Type B pancreatic cell (in vitro differentiated cells): ENCODE data around the gene HSPA9. TPM values are rescaled to one million over a fixed set of nuclear protein-coding genes. Genes with fewer than 3 reads are reported as not detected.

Experiments
- DNase-seq: peaks from one replicate; pipeline ENCODE4 v3.0.0; 2021; ENCODE audit warnings: mixed read lengths; ENCODE audit not compliant: unreplicated experiment; ENCODE audit errors: extremely low spot score
- H3K27ac Mint-ChIP-seq: 2 replicates; pipeline ENCODE4 v1.8.0; 2021; ENCODE audit warnings: mild to moderate bottlenecking, mixed read lengths
- H3K27me3 Mint-ChIP-seq: 2 replicates; pipeline ENCODE4 v1.8.0; 2021; ENCODE audit warnings: mixed read lengths
- H3K36me3 Mint-ChIP-seq: 2 replicates; pipeline ENCODE4 v1.8.0; 2021; ENCODE audit warnings: mixed read lengths
- H3K4me1 Mint-ChIP-seq: one replicate; pipeline ENCODE4 v1.8.0; 2021; ENCODE audit warnings: mixed read lengths; ENCODE audit not compliant: unreplicated experiment
- H3K4me3 Mint-ChIP-seq: 2 replicates; pipeline ENCODE4 v1.8.0; 2021; ENCODE audit warnings: mild to moderate bottlenecking, mixed read lengths
- H3K9me3 Mint-ChIP-seq: 2 replicates; pipeline ENCODE4 v1.8.0; 2021; ENCODE audit warnings: mixed read lengths
- total RNA-seq: library from RNA; stranded (reverse); gene quantifications from 2 replicates; pipeline ENCODE4 v1.2.1, GENCODE V29; 2021; ENCODE audit warnings: low replicate concordance
- TF ChIP-seq, protein P1 (sequence below): fragments of 200-600 bp; sonication (generic); conservative IDR thresholded peaks from 2 replicates; pipeline ENCODE4 v1.5.0; 2021; ENCODE audit warnings: antibody characterized with exemption, mild to moderate bottlenecking

Gene HSPA9
- total RNA-seq, 1 donor from 2014 or later = 238 TPM

DNA sequence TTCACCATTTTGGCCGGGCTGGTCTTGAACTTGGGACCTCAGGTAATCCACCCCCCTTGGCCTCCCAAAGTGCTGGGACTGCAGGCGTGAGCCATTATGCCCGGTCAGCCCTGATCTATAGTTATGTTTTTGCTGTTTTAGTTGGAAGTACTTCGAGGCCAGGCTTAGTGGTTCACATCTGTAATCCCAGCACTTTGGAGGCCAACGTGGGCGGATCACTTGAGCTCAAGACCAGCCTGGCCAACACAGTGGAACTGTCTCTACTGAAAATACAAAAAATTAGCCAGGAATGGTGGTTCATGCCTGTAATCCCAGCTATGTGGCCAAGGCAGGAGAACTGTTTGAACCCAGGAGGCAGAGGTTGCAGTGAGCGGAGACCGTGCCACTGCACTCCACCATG is 2.0 kb downstream of the HSPA9 start:
- Mint-ChIP-seq H3K9me3 (peaks cover 5% of the 10 kb centered on the region), H3K36me3 (peaks cover 46% of the 10 kb centered on the region), H3K27me3 (no peaks in the 10 kb centered on the region), H3K4me1 (peaks cover 22% of the 10 kb centered on the region), H3K27ac (peak overlapping the region; percentile 100), H3K4me3 (peak overlapping the region; percentile 78)
- TF ChIP-seq, protein P1, sequence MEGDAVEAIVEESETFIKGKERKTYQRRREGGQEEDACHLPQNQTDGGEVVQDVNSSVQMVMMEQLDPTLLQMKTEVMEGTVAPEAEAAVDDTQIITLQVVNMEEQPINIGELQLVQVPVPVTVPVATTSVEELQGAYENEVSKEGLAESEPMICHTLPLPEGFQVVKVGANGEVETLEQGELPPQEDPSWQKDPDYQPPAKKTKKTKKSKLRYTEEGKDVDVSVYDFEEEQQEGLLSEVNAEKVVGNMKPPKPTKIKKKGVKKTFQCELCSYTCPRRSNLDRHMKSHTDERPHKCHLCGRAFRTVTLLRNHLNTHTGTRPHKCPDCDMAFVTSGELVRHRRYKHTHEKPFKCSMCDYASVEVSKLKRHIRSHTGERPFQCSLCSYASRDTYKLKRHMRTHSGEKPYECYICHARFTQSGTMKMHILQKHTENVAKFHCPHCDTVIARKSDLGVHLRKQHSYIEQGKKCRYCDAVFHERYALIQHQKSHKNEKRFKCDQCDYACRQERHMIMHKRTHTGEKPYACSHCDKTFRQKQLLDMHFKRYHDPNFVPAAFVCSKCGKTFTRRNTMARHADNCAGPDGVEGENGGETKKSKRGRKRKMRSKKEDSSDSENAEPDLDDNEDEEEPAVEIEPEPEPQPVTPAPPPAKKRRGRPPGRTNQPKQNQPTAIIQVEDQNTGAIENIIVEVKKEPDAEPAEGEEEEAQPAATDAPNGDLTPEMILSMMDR = no peak
- DNase-seq = no peak

DNA sequence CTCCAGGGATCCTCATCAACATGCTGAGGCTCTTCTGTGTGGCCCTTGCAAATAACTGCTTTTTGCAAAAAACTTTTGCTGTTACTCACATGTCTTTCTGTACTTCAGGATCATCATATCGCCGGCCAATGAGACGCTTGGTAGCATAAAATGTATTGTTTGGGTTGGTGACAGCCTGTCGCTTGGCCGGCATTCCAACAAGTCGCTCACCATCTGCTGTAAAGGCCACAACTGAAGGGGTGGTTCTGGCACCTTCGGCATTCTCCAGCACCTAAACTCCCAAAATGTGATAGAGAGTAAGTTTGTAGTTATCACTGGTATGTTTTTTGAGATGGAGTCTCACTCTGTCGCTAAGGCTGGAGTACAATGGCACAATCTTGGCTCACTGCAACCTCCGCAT is 4.3 kb downstream of the HSPA9 start:
- no peak overlapping the region for H3K27ac Mint-ChIP-seq
- peaks cover 3% of the 10 kb centered on the region for H3K9me3 Mint-ChIP-seq
- H3K4me3 Mint-ChIP-seq = no peak overlapping the region
- H3K4me1 Mint-ChIP-seq = peaks cover 23% of the 10 kb centered on the region
- H3K36me3 Mint-ChIP-seq = peaks cover 59% of the 10 kb centered on the region
- no peaks in the 10 kb centered on the region for H3K27me3 Mint-ChIP-seq
- no peak for DNase-seq
- TF ChIP-seq, protein P1 = no peak

DNA sequence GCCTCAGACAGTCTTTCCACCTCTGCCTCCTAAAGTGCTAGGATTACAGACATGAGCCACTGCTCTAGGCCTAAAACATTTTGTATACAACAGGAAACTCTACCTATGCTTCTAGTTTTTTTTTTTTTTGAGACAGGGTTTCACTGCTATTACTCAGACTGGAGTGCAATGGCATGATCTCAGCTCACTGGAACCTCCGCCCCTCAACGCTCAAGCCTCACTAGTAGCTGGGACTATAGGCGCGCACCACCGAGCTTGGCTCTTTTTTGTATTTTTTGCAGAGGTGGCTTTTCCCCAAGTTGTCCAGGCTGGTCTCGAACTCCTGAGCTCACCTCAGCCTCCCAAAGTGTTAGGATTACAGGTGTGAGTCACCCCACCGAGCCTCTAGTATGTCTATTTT is 5.4 kb downstream of the HSPA9 start:
- Mint-ChIP-seq H3K4me1 (peaks cover 19% of the 10 kb centered on the region), H3K9me3 (no peaks in the 10 kb centered on the region), H3K27ac (peak overlapping the region; percentile 51), H3K27me3 (no peaks in the 10 kb centered on the region), H3K36me3 (peaks cover 63% of the 10 kb centered on the region), H3K4me3 (no peak overlapping the region)
- TF ChIP-seq, protein P1 = no peak
- DNase-seq = no peak

DNA sequence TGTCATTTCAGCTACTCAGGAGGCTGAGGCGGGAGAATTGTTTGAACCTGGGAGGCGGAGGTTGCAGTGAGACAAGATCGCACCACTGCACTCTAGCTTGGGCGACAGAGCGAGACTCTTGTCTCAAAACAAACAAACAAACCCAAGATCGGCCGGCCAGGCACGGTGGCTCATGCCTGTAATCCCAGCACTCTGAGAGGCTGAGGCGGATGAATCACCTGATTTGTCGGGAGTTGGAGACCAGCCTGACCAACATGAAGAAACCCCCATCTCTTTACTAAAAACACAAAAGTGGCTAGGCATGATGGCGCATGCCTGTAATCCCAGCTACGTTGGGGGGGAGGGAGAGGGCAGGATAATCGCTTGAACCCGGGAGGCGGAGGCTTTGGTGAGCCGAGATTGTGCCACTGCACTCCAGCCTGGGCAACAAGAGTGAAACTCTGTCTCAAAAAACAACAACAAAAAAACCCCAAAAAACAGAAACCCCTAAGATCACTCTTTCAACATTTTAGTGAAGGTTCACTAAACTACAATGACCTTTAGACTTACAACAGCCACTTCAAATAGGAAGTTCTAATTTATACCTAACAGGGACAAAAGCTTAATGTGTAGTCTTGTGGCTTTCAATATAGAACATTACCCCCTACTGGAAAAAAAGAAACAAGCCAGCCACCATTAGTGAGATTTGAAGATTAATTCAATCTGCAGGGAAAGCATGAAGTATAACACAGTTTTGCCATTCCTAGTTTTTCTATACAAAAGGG is 7.0 kb downstream of the HSPA9 start:
- no peak overlapping the region for H3K4me3 Mint-ChIP-seq
- peaks cover 60% of the 10 kb centered on the region for H3K36me3 Mint-ChIP-seq
- H3K9me3 Mint-ChIP-seq = no peaks in the 10 kb centered on the region
- no peaks in the 10 kb centered on the region for H3K27me3 Mint-ChIP-seq
- peak overlapping the region; percentile 81 for H3K27ac Mint-ChIP-seq
- TF ChIP-seq, protein P1 = peak; percentile 39
- DNase-seq = no peak
- peaks cover 12% of the 10 kb centered on the region for H3K4me1 Mint-ChIP-seq

DNA sequence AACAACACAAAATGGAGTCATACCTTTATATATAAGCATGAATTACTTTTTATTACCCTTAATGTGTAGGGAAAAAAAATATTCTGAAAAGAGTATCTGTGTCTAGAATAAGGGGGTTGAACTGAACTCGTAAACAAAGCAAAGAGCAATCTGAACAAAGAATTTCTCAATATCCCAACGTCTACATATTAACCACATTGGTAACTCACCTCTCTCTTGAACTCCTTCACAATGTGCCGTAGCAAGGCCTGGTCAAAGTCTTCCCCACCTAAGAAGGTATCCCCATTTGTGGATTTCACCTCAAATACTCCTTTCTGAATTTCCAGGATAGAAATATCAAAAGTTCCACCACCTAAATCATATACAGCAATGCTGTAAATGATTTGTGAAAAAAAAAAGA is 8.4 kb downstream of the HSPA9 start:
- Mint-ChIP-seq H3K4me1 (peaks cover 12% of the 10 kb centered on the region), H3K27me3 (no peaks in the 10 kb centered on the region), H3K9me3 (no peaks in the 10 kb centered on the region), H3K4me3 (no peak overlapping the region), H3K27ac (peak overlapping the region; percentile 81), H3K36me3 (peaks cover 56% of the 10 kb centered on the region)
- no peak for DNase-seq
- TF ChIP-seq, protein P1 = no peak
